Measurements from ENCODE around the gene SLC4A1. TPM values are rescaled to one million over a fixed set of nuclear protein-coding genes. Genes with fewer than 3 reads are reported as not detected.

SLC4A1 gene
- total RNA-seq (2014; rRNA removed; shearing (Covaris generic)) = not detected in 2 replicates
- not detected in 2 replicates for polyA plus RNA-seq (2016; fragmentation: Nextera tagmentation; extraction: Ambion mirVana)

- no peak for DNase-seq
- Histone ChIP-seq H3K9me3 (ENCODE audit: low read depth) (no peaks in the 10 kb centered on the region), H4K20me1 (ENCODE audit: insufficient read depth) (no peaks in the 10 kb centered on the region), H3K9ac (no peak within 1 kb of the TSS), H3K27ac (no peak within 1 kb of the TSS), H3K36me3 (ENCODE audit: low read depth) (no peaks in the 10 kb centered on the region), H2AFZ (no peak within 1 kb of the TSS), H3K9me2 (ENCODE audit: insufficient read depth) (no peaks in the 10 kb centered on the region), H3K4me3 (no peak within 1 kb of the TSS), H3F3A (ENCODE audit: insufficient read depth) (no peaks in the 10 kb centered on the region), H3K4me2 (ENCODE audit: unreplicated experiment) (no peak within 1 kb of the TSS), H3K27me3 (replicated peaks; ENCODE audit: insufficient read depth) (no peaks in the 10 kb centered on the region), H3K79me2 (ENCODE audit: insufficient read depth) (no peaks in the 10 kb centered on the region), H3K4me1 (ENCODE audit: insufficient read depth) (no peaks in the 10 kb centered on the region)
- 63 to 75% methylated on average over 5 to 14 of the region's 14 CpGs for WGBS, 2 experiments (ENCODE audit: low coverage in 1 of 2, low lambda C conversion rate in 2 of 2, missing lambda C conversion rate in 2 of 2)
- TF ChIP-seq EZH2phosphoT487 (IDR thresholded peaks at IDR 0.05; ENCODE audit: insufficient read depth, low read depth) (no peak), EZH2 (IDR thresholded peaks at IDR 0.05; ENCODE audit: insufficient read depth, poor library complexity, severe bottlenecking) (no peak)
- in situ Hi-C loops (cut with MboI) = no loop called here
These were observed at the start of gene SLC4A1 for GRCh38 chr17:44267818-44268490. TSS of gene SLC4A1 (minus strand) at chr17:44268135. CDS start at chr17:44262866, 5,269 bp downstream.

- no peaks in the 10 kb centered on the region for H4K20me1 ChIP-seq (ENCODE audit: insufficient read depth)
- no peak overlapping the region for H3K4me2 ChIP-seq (ENCODE audit: unreplicated experiment)
- 89 to 92% methylated on average over 6 of the region's 6 CpGs for WGBS, 2 experiments (ENCODE audit: low coverage in 1 of 2, low lambda C conversion rate in 2 of 2, missing lambda C conversion rate in 2 of 2)
- TF ChIP-seq EZH2phosphoT487 (IDR thresholded peaks at IDR 0.05; ENCODE audit: insufficient read depth, low read depth) (no peak), EZH2 (IDR thresholded peaks at IDR 0.05; ENCODE audit: insufficient read depth, poor library complexity, severe bottlenecking) (no peak)
- no peak overlapping the region for H3K9ac ChIP-seq
- DNase-seq = no peak
- H3K36me3 ChIP-seq (ENCODE audit: low read depth) = no peaks in the 10 kb centered on the region
- peaks cover 16% of the 10 kb centered on the region for H3K27me3 ChIP-seq (replicated peaks; ENCODE audit: insufficient read depth)
- no peaks in the 10 kb centered on the region for H3K4me1 ChIP-seq (ENCODE audit: insufficient read depth)
- no peaks in the 10 kb centered on the region for H3K79me2 ChIP-seq (ENCODE audit: insufficient read depth)
- H3K9me3 ChIP-seq (ENCODE audit: low read depth) = no peaks in the 10 kb centered on the region
- in situ Hi-C loops (cut with MboI) = no loop called here
- no peak overlapping the region for H3K27ac ChIP-seq
- no peaks in the 10 kb centered on the region for H3K9me2 ChIP-seq (ENCODE audit: insufficient read depth)
- H3K4me3 ChIP-seq = no peak overlapping the region
- H2AFZ ChIP-seq = no peak overlapping the region
- no peaks in the 10 kb centered on the region for H3F3A ChIP-seq (ENCODE audit: insufficient read depth)
These were observed 49.6 kb upstream of the SLC4A1 start for GRCh38 chr17:44317545-44317944.

- Histone ChIP-seq H3K79me2 (ENCODE audit: insufficient read depth) (no peaks in the 10 kb centered on the region), H3K4me3 (peak overlapping the region; percentile 48), H3K27ac (no peak overlapping the region), H3K4me1 (ENCODE audit: insufficient read depth) (no peaks in the 10 kb centered on the region), H3K36me3 (ENCODE audit: low read depth) (no peaks in the 10 kb centered on the region), H2AFZ (no peak overlapping the region), H3F3A (ENCODE audit: insufficient read depth) (no peaks in the 10 kb centered on the region), H3K9me3 (ENCODE audit: low read depth) (no peaks in the 10 kb centered on the region), H3K9ac (no peak overlapping the region), H3K4me2 (ENCODE audit: unreplicated experiment) (peak overlapping the region; percentile 53), H3K9me2 (ENCODE audit: insufficient read depth) (no peaks in the 10 kb centered on the region), H3K27me3 (replicated peaks; ENCODE audit: insufficient read depth) (peaks cover 16% of the 10 kb centered on the region), H4K20me1 (ENCODE audit: insufficient read depth) (no peaks in the 10 kb centered on the region)
- no peak for DNase-seq
- 9 to 10% methylated on average over 36 to 37 of the region's 38 CpGs for WGBS, 2 experiments (ENCODE audit: low coverage in 1 of 2, low lambda C conversion rate in 2 of 2, missing lambda C conversion rate in 2 of 2)
- in situ Hi-C loops (cut with MboI) = no loop called here
- peak; percentile 65 for TF ChIP-seq EZH2 (IDR thresholded peaks at IDR 0.05; ENCODE audit: insufficient read depth, poor library complexity, severe bottlenecking)
- TF ChIP-seq EZH2phosphoT487 (IDR thresholded peaks at IDR 0.05; ENCODE audit: insufficient read depth, low read depth) = no peak
These were observed 48.1 kb upstream of the SLC4A1 start for GRCh38 chr17:44315760-44316731.

- Histone ChIP-seq H3K4me3 (peak overlapping the region; percentile 48), H4K20me1 (ENCODE audit: insufficient read depth) (no peaks in the 10 kb centered on the region), H3K4me1 (ENCODE audit: insufficient read depth) (no peaks in the 10 kb centered on the region), H3K79me2 (ENCODE audit: insufficient read depth) (no peaks in the 10 kb centered on the region), H3K9me3 (ENCODE audit: low read depth) (no peaks in the 10 kb centered on the region), H3K9me2 (ENCODE audit: insufficient read depth) (no peaks in the 10 kb centered on the region), H3K4me2 (ENCODE audit: unreplicated experiment) (peak overlapping the region; percentile 53), H2AFZ (no peak overlapping the region; the same call in 1 of the 2 replicates), H3F3A (ENCODE audit: insufficient read depth) (no peaks in the 10 kb centered on the region), H3K9ac (no peak overlapping the region), H3K36me3 (ENCODE audit: low read depth) (no peaks in the 10 kb centered on the region), H3K27ac (no peak overlapping the region), H3K27me3 (replicated peaks; ENCODE audit: insufficient read depth) (peaks cover 16% of the 10 kb centered on the region)
- 2 to 4% methylated on average over 40 to 55 of the region's 81 CpGs for WGBS, 2 experiments (ENCODE audit: low coverage in 1 of 2, low lambda C conversion rate in 2 of 2, missing lambda C conversion rate in 2 of 2)
- peak; percentile 70 for DNase-seq
- TF ChIP-seq EZH2 (IDR thresholded peaks at IDR 0.05; ENCODE audit: insufficient read depth, poor library complexity, severe bottlenecking) = no peak
- in situ Hi-C loops (cut with MboI) = no loop called here
These were observed 47.1 kb upstream of the SLC4A1 start for GRCh38 chr17:44314869-44315661.
